Stimulated activated CD8-positive, alpha-beta memory T cell treated with anti-CD3 and anti-CD28 coated beads, Interleukin-2, amount 100 ng/mL, for 1 hour (primary cell): ENCODE results near the gene TRAPPC10.

Experiments used
- DNase-seq, 2 donors: peaks; one replicate each; pipeline ENCODE4 v3.0.0-alpha.2; 2020; ENCODE audit warnings: low read depth in 2 of 2

The TRAPPC10 gene

DNA sequence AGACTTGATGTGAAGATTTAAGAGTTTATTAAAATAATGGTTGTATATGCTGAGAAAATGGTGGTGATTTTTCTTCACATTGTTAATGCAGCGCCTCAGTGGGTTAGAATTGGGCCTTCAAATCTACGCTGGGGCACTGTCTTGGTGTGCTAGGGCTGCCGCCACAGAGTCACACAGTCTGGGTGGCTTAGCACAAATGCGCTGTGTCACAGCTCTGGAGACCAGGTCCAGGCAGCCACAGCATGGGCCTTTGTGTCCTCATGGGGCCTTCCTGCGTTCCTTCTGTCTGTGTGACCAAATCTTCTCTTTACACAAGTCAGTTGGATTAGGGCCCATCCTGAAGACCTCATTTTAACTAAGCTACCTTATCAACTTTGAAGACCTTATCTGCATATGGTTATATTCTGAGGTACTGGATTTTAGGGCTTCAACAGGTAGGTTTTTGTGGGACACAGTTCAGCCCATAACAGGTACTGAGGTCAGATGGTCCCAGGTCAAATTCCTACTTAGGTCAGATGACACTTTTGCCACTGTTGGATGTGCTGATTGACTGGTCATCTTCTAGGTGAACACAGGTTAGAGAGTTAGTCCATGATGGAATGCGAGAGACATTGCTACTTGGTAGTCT, 17.5 kb downstream of the TRAPPC10 start:
- DNase-seq = no peak

GRCh38 chr21:44035244-44035643, 23.1 kb downstream of the TRAPPC10 start:
- no peak for DNase-seq

DNA sequence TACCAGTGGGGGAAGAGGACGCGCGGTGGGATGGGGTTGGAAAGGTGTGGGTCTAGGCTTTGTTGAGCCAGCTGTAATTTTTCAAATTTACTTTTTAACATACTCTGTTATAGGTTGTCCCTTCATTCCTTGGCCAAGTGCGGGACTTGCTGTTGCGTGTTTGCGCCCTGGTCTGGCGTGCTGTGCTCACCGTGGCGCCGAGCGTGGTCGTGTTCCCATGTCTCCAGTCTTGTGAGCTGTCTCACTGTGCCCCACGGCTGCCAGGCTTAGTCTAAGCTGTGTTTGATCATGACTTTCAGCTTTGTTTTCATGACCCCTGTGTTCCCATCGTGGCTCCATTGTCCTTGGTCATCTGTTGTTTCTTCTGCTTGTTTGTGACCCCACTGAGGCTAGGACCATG, 26.0 kb downstream of the TRAPPC10 start:
- no peak for DNase-seq

DNA sequence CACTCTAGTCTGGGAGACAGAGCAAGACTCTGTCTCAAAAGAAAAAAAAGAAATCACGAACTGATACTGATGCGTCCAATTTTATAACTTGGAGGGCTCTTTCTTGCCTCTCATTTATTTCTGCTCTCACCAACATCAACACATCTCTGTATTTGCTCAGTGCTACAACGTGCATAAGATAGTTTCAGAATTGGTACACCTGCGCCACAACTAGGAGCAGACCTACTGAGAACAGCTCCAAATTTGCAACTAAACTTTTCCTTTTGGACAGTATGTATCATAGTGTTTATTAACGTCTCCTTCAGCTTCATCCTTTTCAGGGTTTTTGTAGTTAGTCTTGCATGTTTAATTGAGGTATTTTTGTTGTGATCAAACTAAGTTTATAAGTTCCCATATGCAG, 27.7 kb downstream of the TRAPPC10 start:
- DNase-seq = no peak

DNA sequence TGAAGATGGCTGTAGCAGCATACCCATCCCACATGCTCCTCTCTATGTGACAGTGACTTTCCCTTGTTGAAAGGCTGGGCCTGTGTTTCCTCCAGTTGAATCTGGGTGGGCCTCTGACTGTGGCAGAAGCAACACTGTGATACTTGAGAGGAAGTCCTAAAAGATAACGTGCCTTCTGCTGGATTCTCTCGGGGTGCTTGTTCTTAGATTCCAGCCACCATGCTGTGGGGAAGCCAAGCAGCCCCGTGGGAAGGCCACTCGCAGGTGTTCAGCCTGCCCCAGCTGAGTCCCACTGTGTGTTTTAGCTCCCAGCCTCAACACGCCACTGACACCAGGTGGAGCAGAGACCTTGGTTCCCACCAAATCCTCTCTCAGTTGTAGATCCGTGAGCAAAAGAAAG, 31.5 kb downstream of the TRAPPC10 start:
- no peak for DNase-seq

DNA sequence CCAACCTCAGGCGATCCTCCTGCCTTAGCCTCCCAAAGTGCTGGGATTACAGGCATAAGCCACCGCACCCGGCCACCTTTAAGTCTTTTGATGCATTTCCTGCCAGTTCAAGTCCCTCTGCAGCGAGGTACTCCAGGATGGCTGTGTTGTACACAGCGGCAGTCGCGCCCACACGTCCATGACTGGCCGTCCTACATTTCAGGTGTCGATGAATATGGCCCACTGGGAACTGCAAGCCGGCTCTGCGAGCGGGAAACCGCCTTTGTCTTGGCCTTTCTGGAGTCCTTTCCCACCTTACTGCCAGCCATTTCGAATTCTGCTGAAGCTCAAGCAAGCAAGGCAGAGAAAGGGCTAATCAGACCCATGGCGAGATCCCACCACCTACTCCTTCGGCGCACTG, 34.6 kb downstream of the TRAPPC10 start:
- DNase-seq = no peak

DNA sequence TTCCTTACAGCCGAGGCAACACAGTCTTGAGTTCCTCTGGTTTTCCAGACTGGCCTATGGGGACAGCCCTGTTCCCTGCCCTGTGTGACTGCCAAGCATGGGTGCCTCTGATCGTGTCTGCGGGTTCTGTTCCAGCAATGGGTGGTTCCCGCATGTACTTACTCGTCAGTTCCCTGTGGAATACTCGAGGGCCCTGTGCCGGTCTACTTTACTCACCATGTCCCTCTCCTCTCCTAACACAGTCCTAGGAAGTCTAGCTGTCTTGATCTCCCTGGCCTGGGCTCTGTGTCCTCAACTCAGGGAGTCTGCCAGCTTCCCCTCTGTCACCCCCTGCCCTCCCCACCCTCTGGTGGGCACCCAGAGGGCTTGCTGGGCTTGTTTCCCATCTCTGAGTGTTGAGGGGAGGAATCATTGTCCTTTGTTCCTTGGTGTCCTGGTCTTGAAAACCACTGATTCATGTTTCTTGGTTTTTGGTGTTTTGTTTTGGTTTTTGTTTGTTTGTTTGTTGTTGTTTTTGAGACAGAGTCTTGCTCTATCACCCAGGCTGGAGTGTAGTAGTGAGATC, 36.0 kb downstream of the TRAPPC10 start:
- no peak for DNase-seq

GRCh38 chr21:44049182-44049581, 37.1 kb downstream of the TRAPPC10 start:
- DNase-seq = no peak

GRCh38 chr21:44049606-44050005, 37.5 kb downstream of the TRAPPC10 start:
- DNase-seq = no peak

DNA sequence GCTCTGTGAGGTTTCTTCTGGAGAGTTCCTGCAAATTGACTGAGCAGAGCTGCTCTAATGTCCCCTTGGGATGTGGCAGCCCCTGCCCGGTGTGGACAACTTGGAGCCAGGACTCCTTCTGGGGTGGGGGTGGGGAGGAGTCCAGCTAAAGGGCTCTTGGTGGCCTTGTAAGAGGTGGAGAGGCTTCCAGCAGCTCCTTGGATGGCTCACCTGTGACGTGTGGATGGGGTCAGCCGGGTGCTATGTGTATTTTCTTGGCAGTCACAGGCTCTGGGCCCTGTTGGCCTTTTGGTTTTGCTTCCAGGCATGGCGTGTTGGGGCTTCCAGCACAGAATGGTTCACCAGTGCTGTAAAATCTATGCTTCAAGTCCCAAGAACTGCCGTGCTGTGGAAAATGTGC, 38.2 kb downstream of the TRAPPC10 start:
- DNase-seq = no peak

- DNase-seq = no peak
Observed at GRCh38 chr21:44051462-44051941, 39.4 kb downstream of the TRAPPC10 start.

DNA sequence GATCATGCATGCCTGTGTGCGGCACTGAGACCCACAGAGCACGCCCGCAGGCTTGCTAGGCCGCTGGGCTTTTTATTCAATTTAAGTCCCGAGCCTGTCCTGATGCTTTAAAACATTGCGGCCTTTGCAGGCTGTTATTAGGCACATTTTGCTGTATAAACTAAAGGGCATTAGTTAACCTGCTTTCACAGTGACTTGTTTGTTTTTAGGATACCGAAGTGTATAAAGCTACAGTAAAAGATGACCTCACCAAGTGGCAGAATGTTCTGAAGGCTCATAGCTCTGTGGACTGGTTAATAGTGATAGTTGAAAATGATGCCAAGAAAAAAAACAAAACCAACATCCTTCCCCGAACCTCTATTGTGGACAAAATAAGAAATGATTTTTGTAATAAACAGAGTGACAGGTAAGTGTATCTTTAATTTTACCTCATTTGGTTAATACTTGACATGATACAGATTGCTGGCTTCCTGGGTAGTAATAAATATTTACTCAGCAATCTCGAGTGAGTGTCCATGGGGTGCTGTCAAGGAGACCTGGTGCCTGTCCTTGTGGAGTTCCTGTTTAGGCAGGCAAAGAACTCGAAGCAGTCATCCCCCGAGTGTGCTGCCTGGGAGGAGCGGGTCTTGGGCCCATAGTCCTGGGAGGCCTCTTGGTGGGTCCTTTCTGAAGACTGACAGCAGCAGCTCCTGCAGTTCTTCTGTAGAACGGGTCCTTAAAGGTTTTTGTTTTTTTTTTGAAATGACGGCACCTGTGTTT, 40.1 kb downstream of the TRAPPC10 start:
- DNase-seq = no peak

DNA sequence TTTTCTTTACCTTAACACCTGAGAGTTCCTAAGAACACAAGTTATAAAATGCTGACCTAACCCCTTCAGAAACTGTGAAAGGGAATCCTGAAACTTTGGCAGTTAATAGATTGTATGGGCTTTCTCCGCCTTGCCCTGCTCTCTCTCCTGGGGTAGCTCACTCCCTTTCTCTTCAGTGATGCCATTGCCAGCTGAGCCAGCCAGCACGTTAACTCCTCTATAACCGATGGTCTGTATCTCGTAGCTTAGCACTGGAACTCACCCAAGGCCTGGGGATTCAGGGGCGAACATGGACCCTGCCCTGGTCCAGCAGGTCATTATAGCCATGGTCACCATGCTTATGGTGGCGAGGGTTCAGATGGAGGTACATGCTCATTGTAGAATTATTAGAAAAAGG, 40.7 kb downstream of the TRAPPC10 start:
- no peak for DNase-seq

DNA sequence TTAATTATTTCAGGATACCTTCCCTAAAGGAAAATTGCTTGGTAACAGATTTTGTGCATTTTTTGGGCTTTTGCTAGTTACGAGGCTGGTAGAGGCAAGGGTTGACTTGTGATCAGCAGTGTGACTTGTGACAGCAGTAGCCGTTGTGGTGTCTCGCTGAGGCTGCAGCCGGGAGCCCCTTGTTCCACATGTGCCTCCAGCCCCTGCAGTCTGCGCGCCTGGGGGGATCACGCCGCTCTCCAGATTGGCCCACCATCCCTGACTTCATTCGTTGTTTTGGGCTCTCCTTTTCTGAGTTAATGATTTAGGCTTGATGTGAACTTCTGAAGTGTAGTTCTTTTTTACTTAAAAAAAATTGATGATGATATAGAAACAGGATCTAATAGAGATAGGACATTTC, 41.5 kb downstream of the TRAPPC10 start:
- DNase-seq = no peak

DNA sequence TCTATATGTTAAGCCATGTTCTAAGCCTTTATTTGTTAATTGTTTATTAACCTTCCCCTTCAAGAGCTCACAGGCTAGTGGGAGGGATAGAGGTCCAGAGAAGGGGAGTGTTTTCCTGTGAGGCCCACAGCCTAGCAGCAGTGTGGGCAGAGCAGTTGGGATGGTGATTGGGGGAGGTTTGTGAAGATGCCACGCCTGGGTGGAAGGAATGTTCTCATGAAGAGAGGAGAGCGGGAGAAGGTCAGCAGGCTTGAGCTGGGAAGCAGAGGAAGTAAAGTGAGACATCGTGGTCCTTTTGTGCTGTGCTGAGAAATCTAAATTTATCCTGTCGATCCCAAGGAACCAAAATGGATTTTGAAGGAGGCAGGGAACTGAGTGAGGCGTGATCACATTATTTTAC, 42.6 kb downstream of the TRAPPC10 start:
- no peak for DNase-seq

GRCh38 chr21:44057055-44057454, 44.9 kb downstream of the TRAPPC10 start:
- no peak for DNase-seq

DNA sequence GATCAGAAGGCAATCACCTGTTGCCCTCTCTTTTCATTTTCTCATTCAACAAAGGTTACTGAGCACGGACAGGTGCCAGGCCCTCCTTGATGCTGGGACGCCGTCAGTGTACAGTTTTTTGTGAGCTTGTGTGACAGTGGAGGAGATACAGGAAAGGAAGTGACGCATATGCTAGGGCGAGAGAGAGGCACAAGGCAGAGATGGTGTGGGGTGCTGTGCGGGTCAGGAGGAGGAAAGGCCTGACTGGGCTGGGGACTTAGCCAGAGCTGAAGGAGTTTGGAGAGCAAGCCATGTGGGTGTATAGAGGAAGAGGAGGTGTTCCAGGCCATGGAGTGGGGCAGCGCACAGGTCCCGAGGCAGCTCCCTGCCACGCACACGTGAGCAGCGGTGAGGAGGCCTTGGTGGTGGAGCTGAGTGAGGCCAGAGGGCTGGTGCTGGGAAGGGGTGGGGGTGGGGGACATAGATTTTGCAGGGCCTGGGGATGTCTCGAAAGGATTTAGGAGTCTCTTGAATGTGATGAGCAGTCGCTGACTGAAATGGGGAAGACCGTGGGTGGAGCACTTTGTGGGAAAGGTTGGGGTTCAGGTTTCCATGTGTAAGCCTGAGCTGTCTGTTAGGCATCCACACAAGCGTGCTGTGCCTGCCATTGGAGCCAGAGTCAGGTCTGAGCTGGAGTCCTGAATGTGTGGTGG, 46.0 kb downstream of the TRAPPC10 start:
- no peak for DNase-seq

GRCh38 chr21:44058652-44058964, 46.5 kb downstream of the TRAPPC10 start:
- DNase-seq = no peak

DNA sequence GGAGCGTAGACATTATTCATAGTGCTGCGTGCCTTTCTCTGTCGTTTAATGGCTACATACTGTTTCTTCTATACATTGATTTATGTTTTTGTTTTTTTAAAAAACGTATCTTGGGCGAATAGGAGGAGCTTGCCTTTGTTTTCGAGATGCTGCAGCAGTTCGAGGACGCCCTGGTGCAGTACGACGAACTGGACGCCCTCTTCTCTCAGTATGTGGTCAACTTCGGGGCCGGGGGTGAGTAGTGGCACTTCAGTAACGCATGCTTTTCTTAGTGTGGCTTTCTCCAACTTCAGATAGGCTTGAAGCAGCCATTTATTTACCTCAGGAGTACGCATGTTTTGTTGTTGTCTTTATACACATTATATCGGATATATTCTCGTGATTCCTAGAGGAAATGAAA, 46.9 kb downstream of the TRAPPC10 start:
- no peak for DNase-seq

- no peak for DNase-seq
Observed at GRCh38 chr21:44059710-44060109, 47.6 kb downstream of the TRAPPC10 start.

DNA sequence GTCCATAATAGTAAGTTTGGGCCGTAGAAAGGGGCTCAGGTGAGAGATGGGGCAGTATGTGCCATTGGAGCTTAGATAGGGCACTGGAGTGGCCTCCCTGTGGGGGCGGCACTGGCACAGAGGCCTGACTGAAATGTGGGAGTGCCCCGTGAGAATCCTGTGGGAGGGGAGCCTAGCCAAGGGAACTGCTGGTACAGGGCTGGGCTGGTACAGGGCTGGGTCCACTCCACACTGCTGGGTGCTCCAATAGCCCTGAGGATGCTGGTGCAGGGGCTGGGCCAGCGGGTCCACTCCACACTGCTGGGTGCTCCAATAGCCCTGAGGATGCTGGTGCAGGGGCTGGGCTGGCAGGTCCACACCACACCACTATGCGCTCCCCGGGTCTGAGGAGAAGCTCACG, 50.3 kb downstream of the TRAPPC10 start:
- DNase-seq = no peak

- no peak for DNase-seq
Observed at GRCh38 chr21:44063151-44063912, 51.2 kb downstream of the TRAPPC10 start.
